Measurements from ENCODE around the gene TBC1D4.

The TBC1D4 gene

DNA sequence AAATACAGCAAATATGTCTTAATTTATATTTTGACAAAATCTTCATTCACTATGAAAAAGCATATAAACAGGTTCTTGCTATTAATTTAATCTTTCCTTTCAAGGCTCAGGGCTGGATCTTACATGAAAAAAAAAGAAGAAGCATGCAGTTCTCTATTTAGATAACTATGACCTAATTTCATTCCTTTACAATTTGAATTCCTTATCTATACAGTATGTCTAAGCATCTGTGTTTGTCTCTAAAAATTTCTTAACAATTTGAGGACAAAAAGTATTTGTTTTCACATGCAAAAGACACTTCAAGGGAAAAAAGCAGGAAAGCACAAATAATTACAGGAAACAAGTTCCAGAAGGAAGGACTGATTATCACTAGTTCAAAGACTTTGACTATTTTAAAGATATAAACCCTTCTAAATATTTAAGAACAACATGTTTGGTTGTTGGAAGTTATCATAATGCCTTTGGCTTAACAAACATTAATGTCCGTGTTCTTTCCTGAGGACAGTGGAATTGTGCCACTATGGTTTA lies 157.5 kb downstream of the TBC1D4 start:
- H2AFZ ChIP-seq (ENCODE audit: low read length): no peak overlapping the region
- H3K9me3 ChIP-seq (replicated peaks; ENCODE audit: insufficient read depth, low read length): no peaks in the 10 kb centered on the region
- no peak overlapping the region for H3K4me3 ChIP-seq (ENCODE audit: low read length)
- no peaks in the 10 kb centered on the region for H3K79me2 ChIP-seq (ENCODE audit: low read length)
- H4K20me1 ChIP-seq (ENCODE audit: insufficient read depth, low read length): no peaks in the 10 kb centered on the region
- no peak for TF ChIP-seq EZH2 (optimal IDR thresholded peaks at IDR 0.05; ENCODE audit: low read depth, low read length)
- TF ChIP-seq CTCF (IDR thresholded peaks at IDR 0.05; ENCODE audit: low read length): no peak
- TF ChIP-seq EZH2phosphoT487 (IDR thresholded peaks at IDR 0.05; ENCODE audit: low read length): no peak
- H3K4me1 ChIP-seq (ENCODE audit: low read length): no peaks in the 10 kb centered on the region
- no peaks in the 10 kb centered on the region for H3K36me3 ChIP-seq (replicated peaks; ENCODE audit: insufficient read depth, low read length)
- H3K9ac ChIP-seq (ENCODE audit: low read length): no peak overlapping the region
- no peaks in the 10 kb centered on the region for H3F3A ChIP-seq (ENCODE audit: insufficient read depth, low read length)
- no peak overlapping the region for H3K27ac ChIP-seq (ENCODE audit: low read length)
- no peak overlapping the region for H3K4me2 ChIP-seq (ENCODE audit: low read depth, low read length)
- H3K27me3 ChIP-seq (replicated peaks; ENCODE audit: insufficient read depth, low read length): no peaks in the 10 kb centered on the region
- no peaks in the 10 kb centered on the region for H3K9me2 ChIP-seq (replicated peaks; ENCODE audit: insufficient read depth, low read length)
- no peak for DNase-seq

DNA sequence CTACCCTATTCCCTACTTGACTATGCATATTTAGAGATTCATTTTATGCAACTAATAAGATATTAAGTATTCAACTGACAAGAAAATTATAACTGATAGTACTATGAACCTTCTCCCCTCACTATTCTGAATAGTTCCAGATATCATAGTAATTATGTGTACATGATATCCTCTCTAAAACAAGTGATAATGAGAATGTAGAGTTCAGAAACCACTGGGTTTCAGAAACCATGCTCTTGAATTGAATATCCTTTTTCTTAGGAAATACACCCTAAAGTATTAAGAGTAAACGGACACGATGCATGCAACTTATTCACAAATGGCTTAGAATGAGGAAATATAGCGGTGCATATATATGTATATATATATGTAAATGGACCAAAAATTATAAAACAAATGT lies 160.9 kb downstream of the TBC1D4 start:
- no peak overlapping the region for H3K4me3 ChIP-seq (ENCODE audit: low read length)
- H3K9ac ChIP-seq (ENCODE audit: low read length): no peak overlapping the region
- H3K79me2 ChIP-seq (ENCODE audit: low read length): no peaks in the 10 kb centered on the region
- no peaks in the 10 kb centered on the region for H3K36me3 ChIP-seq (replicated peaks; ENCODE audit: insufficient read depth, low read length)
- H4K20me1 ChIP-seq (ENCODE audit: insufficient read depth, low read length): no peaks in the 10 kb centered on the region
- DNase-seq: no peak
- H3K4me1 ChIP-seq (ENCODE audit: low read length): no peaks in the 10 kb centered on the region
- no peak for TF ChIP-seq CTCF (IDR thresholded peaks at IDR 0.05; ENCODE audit: low read length)
- H3K4me2 ChIP-seq (ENCODE audit: low read depth, low read length): no peak overlapping the region
- H2AFZ ChIP-seq (ENCODE audit: low read length): no peak overlapping the region
- H3F3A ChIP-seq (ENCODE audit: insufficient read depth, low read length): no peaks in the 10 kb centered on the region
- no peaks in the 10 kb centered on the region for H3K9me3 ChIP-seq (replicated peaks; ENCODE audit: insufficient read depth, low read length)
- no peaks in the 10 kb centered on the region for H3K27me3 ChIP-seq (replicated peaks; ENCODE audit: insufficient read depth, low read length)
- H3K9me2 ChIP-seq (replicated peaks; ENCODE audit: insufficient read depth, low read length): no peaks in the 10 kb centered on the region
- H3K27ac ChIP-seq (ENCODE audit: low read length): no peak overlapping the region

DNA sequence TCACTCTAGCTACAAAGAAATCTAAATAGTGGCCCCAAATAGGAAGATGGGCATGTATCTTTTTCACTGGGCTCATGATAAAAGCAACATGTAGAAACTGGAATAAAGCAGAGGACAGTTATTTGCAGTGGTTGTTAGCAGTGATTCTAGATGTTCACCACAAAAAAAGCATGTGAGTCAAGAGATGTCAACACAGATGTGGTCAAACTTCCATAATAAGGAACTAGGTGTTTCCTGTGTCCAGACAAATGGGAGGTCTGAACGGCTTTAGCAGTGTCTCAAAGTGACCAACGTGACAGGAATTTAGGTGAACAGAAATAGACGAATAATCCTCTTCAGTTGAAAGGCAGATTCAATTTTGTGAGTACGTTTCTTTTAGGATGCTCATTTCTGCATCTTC lies 162.7 kb downstream of the TBC1D4 start:
- Histone ChIP-seq H3K36me3 (replicated peaks; ENCODE audit: insufficient read depth, low read length) (no peaks in the 10 kb centered on the region), H3K9me3 (replicated peaks; ENCODE audit: insufficient read depth, low read length) (no peaks in the 10 kb centered on the region), H3K27me3 (replicated peaks; ENCODE audit: insufficient read depth, low read length) (no peaks in the 10 kb centered on the region), H3K79me2 (ENCODE audit: low read length) (no peaks in the 10 kb centered on the region), H2AFZ (ENCODE audit: low read length) (no peak overlapping the region), H3K27ac (ENCODE audit: low read length) (no peak overlapping the region), H3K9me2 (replicated peaks; ENCODE audit: insufficient read depth, low read length) (no peaks in the 10 kb centered on the region), H3K4me2 (ENCODE audit: low read depth, low read length) (no peak overlapping the region), H3K9ac (ENCODE audit: low read length) (no peak overlapping the region), H3K4me3 (ENCODE audit: low read length) (no peak overlapping the region), H3K4me1 (ENCODE audit: low read length) (no peaks in the 10 kb centered on the region), H3F3A (ENCODE audit: insufficient read depth, low read length) (no peaks in the 10 kb centered on the region), H4K20me1 (ENCODE audit: insufficient read depth, low read length) (no peaks in the 10 kb centered on the region)
- DNase-seq: no peak
- no peak for TF ChIP-seq CTCF (IDR thresholded peaks at IDR 0.05; ENCODE audit: low read length)
- no peak for TF ChIP-seq EZH2phosphoT487 (IDR thresholded peaks at IDR 0.05; ENCODE audit: low read length)
- no peak for TF ChIP-seq EZH2 (optimal IDR thresholded peaks at IDR 0.05; ENCODE audit: low read depth, low read length)
